Parathyroid adenoma (tissue), 2 donors: ENCODE measurements around the gene CFAP69.
A peak's percentile ranks its signal among the peaks of the same experiment; 100 is the strongest.

ENCODE experiments used
- H2AFZ ChIP-seq: fragments of 300-600 bp; sonication (generic); one replicate; pipeline ENCODE4 v1.7.0; 2017; ENCODE audit warnings: antibody characterized with exemption, mild to moderate bottlenecking
- H3K27ac ChIP-seq: fragments of 300-600 bp; sonication (generic); one replicate; pipeline ENCODE4 v1.7.0; 2017
- H3K27me3 ChIP-seq: fragments of 300-600 bp; sonication (generic); one replicate; pipeline ENCODE4 v1.7.0; 2017; ENCODE audit warnings: low read length; ENCODE audit not compliant: control insufficient read depth, insufficient read depth
- H3K36me3 ChIP-seq: fragments of 300-600 bp; sonication (generic); one replicate; pipeline ENCODE4 v1.7.0; 2017; ENCODE audit warnings: low read length; ENCODE audit not compliant: control insufficient read depth, insufficient read depth
- H3K4me1 ChIP-seq: fragments of 300-600 bp; sonication (generic); one replicate; pipeline ENCODE4 v1.7.0; 2017; ENCODE audit warnings: control low read depth
- H3K4me2 ChIP-seq: fragments of 300-600 bp; sonication (generic); one replicate; pipeline ENCODE4 v1.7.0; 2017; ENCODE audit warnings: low read length
- H3K4me3 ChIP-seq: fragments of 300-600 bp; sonication (generic); one replicate; pipeline ENCODE4 v1.7.0; 2017; ENCODE audit warnings: low read depth, low read length
- H3K79me2 ChIP-seq: fragments of 300-600 bp; sonication (generic); one replicate; pipeline ENCODE4 v1.7.0; 2017; ENCODE audit warnings: control low read depth
- H3K9ac ChIP-seq: fragments of 300-600 bp; sonication (generic); one replicate; pipeline ENCODE4 v1.7.0; 2017; ENCODE audit warnings: mild to moderate bottlenecking
- H3K9me3 ChIP-seq: fragments of 300-600 bp; sonication (generic); one replicate; pipeline ENCODE4 v1.7.0; 2017; ENCODE audit warnings: low read length; ENCODE audit not compliant: control insufficient read depth
- TF ChIP-seq, protein P1 (sequence below): fragments of 300-600 bp; sonication (generic); IDR thresholded peaks from one replicate; pipeline ENCODE4 v1.7.0; 2017; ENCODE audit warnings: antibody characterized with exemption, mild to moderate bottlenecking
- donor health status: primary hyperparathyroidism.

CFAP69 gene

GRCh38 chr7:90262438-90262837 lies 17.5 kb downstream of the CFAP69 start:
- Histone ChIP-seq H3K27me3 (no peaks in the 10 kb centered on the region), H3K4me2 (no peak overlapping the region), H3K9me3 (no peaks in the 10 kb centered on the region), H3K79me2 (no peaks in the 10 kb centered on the region), H3K4me3 (no peak overlapping the region), H3K9ac (no peak overlapping the region), H3K4me1 (no peaks in the 10 kb centered on the region), H2AFZ (no peak overlapping the region), H3K27ac (no peak overlapping the region), H3K36me3 (no peaks in the 10 kb centered on the region)
- TF ChIP-seq, protein P1, sequence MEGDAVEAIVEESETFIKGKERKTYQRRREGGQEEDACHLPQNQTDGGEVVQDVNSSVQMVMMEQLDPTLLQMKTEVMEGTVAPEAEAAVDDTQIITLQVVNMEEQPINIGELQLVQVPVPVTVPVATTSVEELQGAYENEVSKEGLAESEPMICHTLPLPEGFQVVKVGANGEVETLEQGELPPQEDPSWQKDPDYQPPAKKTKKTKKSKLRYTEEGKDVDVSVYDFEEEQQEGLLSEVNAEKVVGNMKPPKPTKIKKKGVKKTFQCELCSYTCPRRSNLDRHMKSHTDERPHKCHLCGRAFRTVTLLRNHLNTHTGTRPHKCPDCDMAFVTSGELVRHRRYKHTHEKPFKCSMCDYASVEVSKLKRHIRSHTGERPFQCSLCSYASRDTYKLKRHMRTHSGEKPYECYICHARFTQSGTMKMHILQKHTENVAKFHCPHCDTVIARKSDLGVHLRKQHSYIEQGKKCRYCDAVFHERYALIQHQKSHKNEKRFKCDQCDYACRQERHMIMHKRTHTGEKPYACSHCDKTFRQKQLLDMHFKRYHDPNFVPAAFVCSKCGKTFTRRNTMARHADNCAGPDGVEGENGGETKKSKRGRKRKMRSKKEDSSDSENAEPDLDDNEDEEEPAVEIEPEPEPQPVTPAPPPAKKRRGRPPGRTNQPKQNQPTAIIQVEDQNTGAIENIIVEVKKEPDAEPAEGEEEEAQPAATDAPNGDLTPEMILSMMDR = peak; percentile 53

DNA sequence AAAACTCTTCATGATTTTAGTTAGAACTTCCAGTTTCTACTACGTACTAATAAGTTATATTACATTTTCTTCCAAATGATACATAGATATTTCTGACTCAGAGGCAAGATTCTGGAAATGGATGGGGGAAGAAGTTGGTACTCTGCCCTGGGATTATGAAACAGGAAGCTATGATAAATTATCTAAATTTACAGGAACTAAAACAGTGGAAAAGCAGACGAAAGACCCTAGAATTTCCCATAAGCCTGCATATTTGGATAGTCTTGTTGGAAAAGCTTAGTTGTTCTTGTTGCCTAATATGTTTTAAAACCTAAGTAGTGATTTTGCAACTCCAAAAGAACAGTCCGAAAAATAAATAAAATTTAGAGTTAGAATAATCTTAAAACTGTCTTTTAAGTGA lies 21.8 kb downstream of the CFAP69 start:
- TF ChIP-seq, protein P1 = no peak
- Histone ChIP-seq H2AFZ (no peak overlapping the region), H3K9me3 (no peaks in the 10 kb centered on the region), H3K4me2 (no peak overlapping the region), H3K36me3 (no peaks in the 10 kb centered on the region), H3K79me2 (no peaks in the 10 kb centered on the region), H3K27me3 (no peaks in the 10 kb centered on the region), H3K4me3 (no peak overlapping the region), H3K27ac (no peak overlapping the region), H3K9ac (no peak overlapping the region), H3K4me1 (peaks cover 9% of the 10 kb centered on the region)

GRCh38 chr7:90267263-90267858 lies 22.4 kb downstream of the CFAP69 start:
- no peak overlapping the region for H3K4me3 ChIP-seq
- no peak overlapping the region for H3K9ac ChIP-seq
- H3K36me3 ChIP-seq = no peaks in the 10 kb centered on the region
- H3K27ac ChIP-seq = no peak overlapping the region
- H3K4me2 ChIP-seq = no peak overlapping the region
- TF ChIP-seq, protein P1 = no peak
- no peaks in the 10 kb centered on the region for H3K79me2 ChIP-seq
- H3K9me3 ChIP-seq = no peaks in the 10 kb centered on the region
- H3K4me1 ChIP-seq = peaks cover 9% of the 10 kb centered on the region
- no peaks in the 10 kb centered on the region for H3K27me3 ChIP-seq
- H2AFZ ChIP-seq = no peak overlapping the region

- Histone ChIP-seq H3K9me3 (no peaks in the 10 kb centered on the region), H3K4me3 (no peak overlapping the region), H3K27me3 (no peaks in the 10 kb centered on the region), H3K27ac (no peak overlapping the region), H2AFZ (no peak overlapping the region), H3K4me1 (peaks cover 9% of the 10 kb centered on the region), H3K79me2 (no peaks in the 10 kb centered on the region), H3K36me3 (no peaks in the 10 kb centered on the region), H3K4me2 (no peak overlapping the region), H3K9ac (no peak overlapping the region)
- TF ChIP-seq, protein P1 = no peak
Measured at GRCh38 chr7:90269163-90269562, 24.2 kb downstream of the CFAP69 start.
